Activated CD4-positive, alpha-beta T cell treated with anti-CD3 and anti-CD28 coated beads for 48 hours (primary cell): ENCODE data around the gene SYNE3.

Source experiments
- DNase-seq: peaks from one replicate; pipeline ENCODE4 v3.0.0-alpha.2; 2020

SYNE3 gene, protein sequence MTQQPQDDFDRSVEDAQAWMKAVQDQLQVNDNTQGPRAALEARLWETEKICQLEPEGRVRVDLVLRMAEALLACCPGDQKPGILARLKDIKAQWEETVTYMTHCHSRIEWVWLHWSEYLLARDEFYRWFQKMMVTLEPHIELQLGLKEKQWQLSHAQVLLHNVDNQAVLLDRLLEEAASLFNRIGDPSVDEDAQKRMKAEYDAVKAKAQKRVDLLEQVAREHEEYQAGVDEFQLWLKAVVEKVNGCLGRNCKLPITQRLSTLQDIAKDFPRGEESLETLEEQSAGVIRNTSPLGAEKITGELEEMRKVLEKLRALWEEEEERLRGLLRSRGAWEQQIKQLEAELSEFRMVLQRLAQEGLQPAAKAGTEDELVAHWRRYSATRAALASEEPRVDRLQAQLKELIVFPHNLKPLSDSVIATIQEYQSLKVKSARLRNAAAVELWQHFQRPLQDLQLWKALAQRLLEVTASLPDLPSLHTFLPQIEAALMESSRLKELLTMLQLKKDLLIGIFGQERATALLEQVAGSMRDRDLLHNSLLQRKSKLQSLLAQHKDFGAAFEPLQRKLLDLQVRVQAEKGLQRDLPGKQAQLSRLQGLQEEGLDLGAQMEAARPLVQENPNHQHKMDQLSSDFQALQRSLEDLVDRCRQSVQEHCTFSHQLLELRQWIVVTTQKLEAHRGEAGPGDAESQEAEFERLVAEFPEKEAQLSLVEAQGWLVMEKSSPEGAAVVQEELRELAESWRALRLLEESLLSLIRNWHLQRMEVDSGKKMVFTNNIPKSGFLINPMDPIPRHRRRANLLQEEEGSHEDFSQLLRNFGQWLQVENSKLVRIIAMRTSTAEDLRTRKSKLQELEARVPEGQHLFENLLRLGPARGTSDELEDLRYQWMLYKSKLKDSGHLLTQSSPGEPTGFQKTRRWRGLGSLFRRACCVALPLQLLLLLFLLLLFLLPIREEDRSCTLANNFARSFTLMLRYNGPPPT

DNA sequence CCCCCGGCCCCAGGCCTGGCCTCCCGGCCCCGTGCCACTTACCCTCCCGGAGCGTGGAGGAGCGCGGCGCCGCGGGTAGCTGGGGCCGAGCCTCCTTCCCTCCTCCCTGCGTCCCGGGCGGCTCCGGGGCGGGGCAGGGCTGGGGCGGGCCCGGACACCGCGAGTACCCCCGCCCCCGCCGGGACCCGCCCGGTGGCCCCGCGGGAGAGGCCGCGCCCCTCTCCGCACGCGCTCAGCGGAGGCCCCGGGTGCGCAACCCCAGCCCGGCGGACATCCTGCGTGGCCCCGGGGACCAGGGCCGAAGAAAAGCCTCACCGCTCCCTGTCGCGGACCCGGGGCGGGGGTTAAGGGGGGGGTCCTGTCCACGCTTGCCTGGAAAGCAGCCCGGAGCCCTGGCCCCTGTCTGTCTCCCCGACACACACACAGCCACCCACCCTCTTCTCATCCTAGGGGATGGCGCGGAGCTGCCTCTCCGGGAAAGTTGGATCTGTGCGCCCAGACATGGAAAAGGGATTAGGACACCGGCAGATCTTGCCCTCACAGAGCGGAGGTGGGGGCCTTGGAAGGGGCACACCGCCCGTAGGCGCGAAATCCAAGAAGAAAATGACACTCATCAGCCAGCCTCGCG, at the start of gene SYNE3:
SYNE3 (minus strand) TSS at position 97 of the 628 bp plus-strand sequence. CDS start 40,829 bp downstream, outside the sequence.
- peak; percentile 61 for DNase-seq

DNA sequence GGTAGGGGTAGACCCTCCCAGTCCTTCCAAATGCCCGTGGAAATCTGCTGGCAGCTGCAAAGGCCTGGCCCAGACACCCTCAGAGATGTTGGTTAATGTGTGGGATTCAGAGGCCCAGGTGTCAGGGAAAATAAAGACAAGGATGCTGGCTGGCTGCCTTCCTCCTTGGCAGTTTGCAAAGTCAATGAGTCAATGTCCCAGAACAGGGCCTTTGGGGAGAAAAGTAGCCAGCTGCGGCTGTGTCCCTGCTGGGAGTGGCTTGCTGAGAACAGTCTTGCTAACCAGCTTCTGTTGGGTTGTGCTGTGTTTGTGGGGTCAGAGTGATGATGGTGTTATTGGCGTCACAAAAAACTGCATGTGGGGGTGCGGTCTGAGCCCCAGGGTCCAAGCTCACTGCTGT, 47.6 kb upstream of the SYNE3 start:
- no peak for DNase-seq

- DNase-seq: no peak
Observed at GRCh38 chr14:95562892-95563685, 46.6 kb upstream of the SYNE3 start.

GRCh38 chr14:95561001-95561412, 44.6 kb upstream of the SYNE3 start:
- peak; percentile 95 for DNase-seq

DNA sequence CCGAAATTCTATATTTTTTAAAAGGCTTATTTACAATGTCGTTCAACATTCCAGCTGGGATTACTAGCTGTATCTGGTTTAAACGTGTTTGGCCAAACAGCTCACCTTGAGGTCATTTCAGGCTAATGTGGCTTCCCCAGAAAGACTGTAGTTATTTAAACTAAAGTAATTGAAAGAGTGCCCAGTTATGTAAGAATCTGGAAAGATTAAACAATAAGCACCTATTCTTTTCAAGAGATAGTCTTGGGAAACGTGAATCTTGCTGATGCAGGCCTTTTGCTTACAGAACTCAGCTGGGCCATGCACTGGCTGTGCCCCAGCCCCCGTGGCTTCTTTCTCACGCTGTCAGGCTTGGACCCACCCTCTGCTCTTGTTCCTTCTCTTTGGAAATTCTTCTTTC, 42.8 kb upstream of the SYNE3 start:
- no peak for DNase-seq

- no peak for DNase-seq
Observed at GRCh38 chr14:95557832-95558231, 41.4 kb upstream of the SYNE3 start.

- no peak for DNase-seq
Observed at GRCh38 chr14:95557291-95557690, 40.8 kb upstream of the SYNE3 start.

GRCh38 chr14:95555053-95555452, 38.6 kb upstream of the SYNE3 start:
- no peak for DNase-seq

GRCh38 chr14:95553141-95553540, 36.7 kb upstream of the SYNE3 start:
- DNase-seq: no peak

- no peak for DNase-seq
Observed at GRCh38 chr14:95551435-95551834, 35.0 kb upstream of the SYNE3 start.

DNA sequence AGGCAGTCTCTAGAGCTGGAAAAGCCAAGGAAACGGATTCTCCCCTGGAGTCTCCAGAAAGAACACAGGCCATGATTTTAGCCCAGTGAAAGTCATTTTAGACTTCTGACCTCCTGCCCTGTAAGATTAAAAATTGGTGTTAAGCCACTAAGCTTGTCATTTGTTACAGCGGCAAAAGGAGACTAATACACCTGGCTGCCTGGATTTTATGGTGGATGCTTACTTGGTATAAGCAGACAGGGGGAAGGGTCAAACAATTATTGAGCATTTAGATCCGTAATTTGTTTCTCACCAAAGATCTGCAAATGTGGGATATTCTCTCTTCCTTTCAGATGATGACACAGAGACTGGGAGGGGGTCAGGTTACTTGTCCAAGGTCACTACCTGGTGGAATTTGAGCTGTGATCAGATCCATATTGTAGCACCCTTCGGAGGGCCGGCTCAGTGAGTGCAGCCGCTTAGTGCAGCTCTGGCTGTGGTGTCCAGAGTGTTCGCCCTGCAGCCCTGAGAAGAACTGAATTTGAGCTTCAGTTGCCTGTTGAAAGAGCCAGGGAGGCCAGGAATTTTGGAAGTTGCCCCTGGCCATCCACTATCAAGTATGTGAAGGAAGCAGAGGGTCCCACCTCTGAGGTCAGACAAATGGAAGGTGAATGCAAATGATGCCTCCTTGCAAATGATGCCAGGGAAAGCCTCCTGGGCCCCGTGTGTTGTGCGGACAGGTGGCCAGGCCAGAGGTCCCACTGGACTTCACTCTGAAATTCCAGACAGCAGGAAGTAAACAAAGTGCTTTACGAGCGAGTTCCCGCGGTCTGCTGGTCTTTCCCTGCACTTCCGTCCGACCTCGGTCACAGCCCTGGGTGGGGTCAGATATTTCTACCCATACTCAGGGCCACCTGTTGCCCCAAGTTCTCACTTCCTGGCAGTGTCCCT, 33.5 kb upstream of the SYNE3 start:
- DNase-seq: no peak

DNA sequence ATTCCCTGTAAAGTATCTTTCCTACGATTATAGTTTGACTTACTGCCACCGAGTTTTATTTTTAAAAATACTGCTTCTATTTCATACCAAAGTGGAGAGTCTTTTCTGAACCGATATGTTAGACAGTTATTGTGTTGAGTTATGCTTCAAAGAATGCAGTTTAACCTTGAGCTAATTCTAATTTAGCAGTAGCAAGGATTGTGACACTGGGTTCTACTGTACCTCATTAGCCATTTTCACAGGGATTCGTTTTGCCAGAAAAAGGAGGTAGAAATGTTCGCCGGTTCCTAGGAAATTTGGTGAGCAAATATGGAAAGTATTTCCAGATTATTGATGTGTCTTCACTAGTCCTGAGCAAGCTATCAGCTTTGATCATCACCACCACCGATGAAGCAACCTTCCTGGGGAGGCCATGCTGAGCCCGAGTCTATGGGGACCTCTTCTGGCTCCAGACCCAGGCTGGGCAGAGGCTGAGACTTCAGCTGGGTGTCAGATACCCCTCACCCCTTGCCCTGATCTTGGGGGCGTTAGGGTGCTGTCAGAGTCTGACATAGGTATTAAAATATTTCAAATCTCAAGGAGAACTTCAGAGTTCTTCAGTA, 32.0 kb upstream of the SYNE3 start:
- DNase-seq: no peak

- no peak for DNase-seq
Observed at GRCh38 chr14:95547626-95548327, 31.3 kb upstream of the SYNE3 start.

DNA sequence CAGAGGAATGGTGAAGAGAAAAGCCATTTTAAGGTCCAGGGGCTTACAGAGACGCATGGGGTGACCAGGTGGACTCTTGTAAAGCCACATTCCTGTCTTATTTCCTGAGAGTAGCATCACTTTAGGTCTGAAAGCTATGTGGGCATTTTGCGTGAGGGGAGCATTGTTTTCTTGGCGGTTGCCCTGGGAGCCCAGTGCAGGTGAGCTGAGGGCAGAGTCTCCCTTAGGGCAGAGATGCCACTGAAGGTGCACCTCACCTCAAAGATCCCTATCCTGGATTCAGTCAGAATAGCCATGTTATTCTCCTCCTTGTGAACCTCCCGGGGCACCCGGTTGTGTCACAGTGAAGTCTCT, 30.8 kb upstream of the SYNE3 start:
- no peak for DNase-seq

DNA sequence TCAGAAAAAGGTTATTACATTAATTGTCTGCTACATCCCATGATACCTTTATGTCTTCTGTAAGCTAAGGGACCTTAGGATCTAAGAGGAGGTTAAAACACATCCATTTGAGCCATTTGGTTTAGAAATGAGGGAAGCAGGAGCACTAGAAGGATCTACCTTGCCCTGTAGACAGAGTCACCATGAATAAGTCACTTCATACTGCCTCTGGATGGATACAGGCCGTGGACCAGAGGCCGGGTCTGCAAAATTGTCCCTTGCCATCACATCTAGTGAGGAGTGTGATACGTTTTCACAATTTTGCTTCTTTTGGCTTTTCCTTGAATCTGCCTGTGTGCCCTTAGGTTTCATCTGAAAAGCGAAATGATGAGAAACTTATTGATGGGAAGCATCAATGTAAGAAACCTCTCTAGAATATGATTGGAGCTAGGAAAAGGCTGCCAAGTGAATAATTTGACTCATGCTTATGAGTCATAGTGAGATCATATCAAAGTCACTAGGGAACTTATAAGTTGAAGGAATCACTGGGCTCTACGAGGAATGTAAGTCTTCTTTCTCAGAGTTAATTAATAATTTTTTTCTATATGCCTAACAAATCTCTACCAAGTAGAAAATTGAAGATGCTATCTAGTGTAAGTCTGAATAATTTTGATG, 29.2 kb upstream of the SYNE3 start:
- no peak for DNase-seq

DNA sequence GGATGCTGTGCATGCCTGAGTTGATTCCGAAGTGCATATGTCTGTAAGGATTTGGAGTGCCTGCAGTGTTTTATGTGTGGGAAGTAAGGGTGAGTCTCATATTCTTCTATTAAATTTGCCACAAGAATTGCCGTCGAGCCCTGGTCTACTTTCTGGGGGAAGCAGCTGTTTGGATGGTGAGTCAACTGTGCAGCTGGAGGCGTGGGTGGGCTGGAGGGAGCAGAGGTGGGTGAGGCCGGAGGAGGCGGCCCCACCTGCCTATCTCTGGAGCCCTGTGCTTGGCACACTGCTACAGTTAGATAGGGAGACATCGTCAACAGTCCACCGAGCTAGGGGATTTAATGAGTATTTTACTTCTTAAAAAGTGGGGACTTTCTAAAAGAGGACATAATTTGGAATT, 28.1 kb upstream of the SYNE3 start:
- DNase-seq: no peak

DNA sequence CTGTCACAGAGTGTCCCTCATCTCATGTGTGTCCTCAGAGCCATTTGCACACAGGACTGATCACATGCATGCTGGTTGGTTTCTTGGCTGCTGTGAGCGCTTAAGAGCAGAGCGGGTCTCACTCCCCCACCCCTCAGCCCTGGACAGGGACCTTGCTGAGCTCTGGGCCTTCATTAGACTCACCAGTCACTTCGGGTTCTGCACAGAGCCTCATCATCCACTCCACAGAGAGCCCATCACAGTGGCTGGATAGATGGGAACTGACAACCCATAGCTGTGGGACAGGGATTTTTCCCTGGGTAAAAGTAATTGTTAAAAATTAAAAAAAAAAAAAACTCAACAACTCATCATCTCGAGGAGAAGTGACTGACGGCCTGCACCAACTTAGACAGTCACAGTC, 26.6 kb upstream of the SYNE3 start:
- no peak for DNase-seq

GRCh38 chr14:95541932-95542930, 25.8 kb upstream of the SYNE3 start:
- no peak for DNase-seq
